H1 (cell line): ENCODE data around the gene TBX21. TPM values are rescaled to one million over a fixed set of nuclear protein-coding genes. Genes with fewer than 3 reads are reported as not detected.

Source experiments
- CTCF ChIA-PET: fragments of 300-600 bp; sonication (Branson Sonifier 250); formaldehyde crosslinking; loops from one replicate; lab custom pipeline; 2021; ENCODE audit not compliant: partially characterized antibody; lab: Charles Lee
- POLR2A ChIA-PET: fragments of 300-600 bp; sonication (Branson Sonifier 250); formaldehyde crosslinking; loops from one replicate; lab custom pipeline; 2021; ENCODE audit warnings: inconsistent platforms; ENCODE audit not compliant: partially characterized antibody; lab: Charles Lee
- DNase-seq, 2 experiments: peaks; one replicate each; pipeline versions ENCODE4 v3.0.0 to v3.0.0-alpha.2; 2010 to 2022; ENCODE audit warnings: low spot score in 2 of 2, low read depth in 1 of 2, mixed read lengths in 1 of 2
- FAIRE-seq: peaks from 2 replicates; lab custom pipeline; 2011; peaks lifted over from hg19 to GRCh38; lab: Jason Lieb, UNC
- H2AFZ ChIP-seq: 2 replicates; pipeline ENCODE4 v1.8.1; 2012; ENCODE audit warnings: low read length, inconsistent platforms
- H2AK5ac ChIP-seq: 2 replicates; pipeline ENCODE4 v1.6.1; 2013; ENCODE audit warnings: low read depth, low read length
- H2BK120ac ChIP-seq: replicated peaks from 2 replicates; pipeline ENCODE3; 2013; ENCODE audit warnings: low read depth, low read length, inconsistent platforms
- H2BK12ac ChIP-seq: 2 replicates; pipeline ENCODE4 v1.6.1; 2013; ENCODE audit warnings: low read depth, low read length
- H2BK15ac ChIP-seq: 2 replicates; pipeline ENCODE4 v1.6.1; 2013; ENCODE audit warnings: low read length
- H2BK20ac ChIP-seq: 2 replicates; pipeline ENCODE4 v1.6.1; 2013; ENCODE audit warnings: low read length
- H2BK5ac ChIP-seq: 2 replicates; pipeline ENCODE4 v1.6.1; 2013; ENCODE audit warnings: low read depth, low read length
- H3K14ac ChIP-seq: 2 replicates; pipeline ENCODE4 v1.6.1; 2013; ENCODE audit warnings: inconsistent platforms; ENCODE audit not compliant: insufficient read length
- H3K18ac ChIP-seq: 2 replicates; pipeline ENCODE4 v1.6.1; 2013; ENCODE audit warnings: low read length; ENCODE audit errors: extremely low read depth
- H3K23ac ChIP-seq: 2 replicates; pipeline ENCODE4 v1.6.1; 2013; ENCODE audit warnings: inconsistent platforms; ENCODE audit not compliant: insufficient read length
- H3K23me2 ChIP-seq: 2 replicates; pipeline ENCODE4 v1.6.1; 2013; ENCODE audit warnings: low read depth, low read length
- H3K27ac ChIP-seq: 2 replicates; pipeline ENCODE4 v1.6.1; 2011; ENCODE audit warnings: low read depth, low read length, inconsistent platforms
- H3K27me3 ChIP-seq, 4 experiments: replicated peaks in 1 of 4; 1 replicate in 1 of 4; 2 replicates in 3 of 4; pipeline versions ENCODE4 v1.6.1 to v1.8.1; 2011 to 2013; ENCODE audit warnings: low read length in 3 of 4, mild to moderate bottlenecking in 3 of 4, inconsistent platforms in 2 of 4, mixed read lengths in 2 of 4, moderate library complexity in 1 of 4; ENCODE audit not compliant: control insufficient read depth in 3 of 4, insufficient read depth in 3 of 4; ENCODE audit errors: extremely low read depth in 1 of 4
- H3K36me3 ChIP-seq, 4 experiments: 2 replicates each; pipeline versions ENCODE4 v1.6.1 to v1.8.1; 2011 to 2013; ENCODE audit warnings: mild to moderate bottlenecking in 4 of 4, low read length in 3 of 4, moderate library complexity in 2 of 4, control low read depth in 1 of 4, inconsistent platforms in 1 of 4; ENCODE audit not compliant: insufficient read depth in 4 of 4, control insufficient read depth in 2 of 4
- H3K4ac ChIP-seq: replicated peaks from 2 replicates; pipeline ENCODE3; 2013; ENCODE audit warnings: low read length, low read depth, mixed read lengths, inconsistent platforms; ENCODE audit not compliant: insufficient read length
- H3K4me1 ChIP-seq, 4 experiments: replicated peaks in 1 of 4; 1 replicate in 1 of 4; 2 replicates in 3 of 4; pipeline versions ENCODE4 v1.6.1 to v1.8.1; 2011 to 2013; ENCODE audit warnings: low read length in 3 of 4, inconsistent platforms in 2 of 4, mixed read lengths in 1 of 4; ENCODE audit not compliant: insufficient read depth in 4 of 4, control insufficient read depth in 3 of 4
- H3K4me2 ChIP-seq, 2 experiments: 2 replicates each; pipeline versions ENCODE4 v1.6.1 to v1.8.1; 2011 to 2013; ENCODE audit warnings: low read depth in 2 of 2, low read length in 2 of 2, control low read depth in 1 of 2, inconsistent platforms in 1 of 2, mild to moderate bottlenecking in 1 of 2; ENCODE audit not compliant: insufficient read depth in 1 of 2
- H3K4me3 ChIP-seq, 4 experiments: fragments of 200-600, 300-600 bp in 1 of 4; sonication (generic), shearing (Covaris generic), sonication (Bioruptor Twin) in 1 of 4; 2 replicates each; pipeline versions ENCODE4 v1.5.1 to v1.8.1; 2011 to 2016; ENCODE audit warnings: low read length in 4 of 4, low read depth in 3 of 4, control low read depth in 2 of 4, inconsistent platforms in 2 of 4, mild to moderate bottlenecking in 2 of 4, mixed read lengths in 1 of 4, moderate library complexity in 1 of 4; ENCODE audit not compliant: insufficient read depth in 2 of 4; ENCODE audit errors: extremely low read depth in 1 of 4
- H3K56ac ChIP-seq: replicated peaks from 2 replicates; pipeline ENCODE3; 2013; ENCODE audit warnings: low read depth, mild to moderate bottlenecking, mixed read lengths, low read length, inconsistent platforms; ENCODE audit not compliant: insufficient read length
- H3K79me1 ChIP-seq: 2 replicates; pipeline ENCODE4 v1.6.1; 2013; ENCODE audit warnings: low read depth, low read length, control low read depth
- H3K79me2 ChIP-seq, 2 experiments: 2 replicates each; pipeline versions ENCODE4 v1.6.1 to v1.8.1; 2012 to 2013; ENCODE audit warnings: low read length in 2 of 2, mild to moderate bottlenecking in 2 of 2, inconsistent platforms in 1 of 2; ENCODE audit not compliant: insufficient read depth in 2 of 2, control insufficient read depth in 1 of 2
- H3K9ac ChIP-seq, 4 experiments: replicated peaks in 1 of 4; 1 replicate in 1 of 4; 2 replicates in 3 of 4; pipeline versions ENCODE4 v1.6.1 to v1.8.1; 2011 to 2013; ENCODE audit warnings: low read depth in 3 of 4, low read length in 3 of 4, control low read depth in 2 of 4, mild to moderate bottlenecking in 2 of 4, moderate library complexity in 2 of 4, inconsistent platforms in 1 of 4; ENCODE audit errors: extremely low read depth in 1 of 4
- H3K9me3 ChIP-seq, 2 experiments: 2 replicates each; pipeline versions ENCODE4 v1.6.1 to v1.8.1; 2012 to 2013; ENCODE audit warnings: mild to moderate bottlenecking in 2 of 2, moderate library complexity in 2 of 2, control low read depth in 1 of 2, inconsistent platforms in 1 of 2, low read depth in 1 of 2, low read length in 1 of 2, mixed read lengths in 1 of 2; ENCODE audit not compliant: insufficient read depth in 2 of 2
- H4K20me1 ChIP-seq, 2 experiments: replicated peaks in 1 of 2; 2 replicates each; pipeline versions ENCODE3 to v1.8.1; 2011 to 2013; ENCODE audit warnings: inconsistent platforms in 2 of 2, low read length in 2 of 2, mild to moderate bottlenecking in 1 of 2; ENCODE audit not compliant: insufficient read depth in 2 of 2, control insufficient read depth in 1 of 2
- H4K5ac ChIP-seq: 2 replicates; pipeline ENCODE4 v1.6.1; 2013; ENCODE audit warnings: low read length, low read depth, mixed read lengths, inconsistent platforms; ENCODE audit not compliant: insufficient read length
- H4K8ac ChIP-seq: 2 replicates; pipeline ENCODE4 v1.8.0; 2013; ENCODE audit warnings: mild to moderate bottlenecking, moderate library complexity, low read length, inconsistent platforms; ENCODE audit not compliant: insufficient read depth; ENCODE audit errors: extremely low read depth
- H4K91ac ChIP-seq: replicated peaks from 2 replicates; pipeline ENCODE3; 2013; ENCODE audit warnings: low read length, mixed read lengths, inconsistent platforms; ENCODE audit not compliant: insufficient read length
- CTCF ChIP-seq, 3 experiments: IDR thresholded peaks; 1 replicate in 2 of 3; 2 replicates in 1 of 3; pipeline versions ENCODE4 v1.5.1 to v1.6.1; 2011; ENCODE audit warnings: low read length in 3 of 3, mild to moderate bottlenecking in 3 of 3, inconsistent platforms in 2 of 3, low read depth in 1 of 3, moderate library complexity in 1 of 3; ENCODE audit not compliant: insufficient read depth in 1 of 3; ENCODE audit errors: control extremely low read depth in 1 of 3
- RAD21 ChIP-seq, 2 experiments: IDR thresholded peaks in 1 of 2; conservative IDR thresholded peaks in 1 of 2; 2 replicates each; pipeline ENCODE4 v1.6.1; 2011; ENCODE audit warnings: low read depth in 2 of 2, low read length in 2 of 2, improper control_type of control experiment in 1 of 2, inconsistent platforms in 1 of 2, mild to moderate bottlenecking in 1 of 2, moderate library complexity in 1 of 2
- RNF2 ChIP-seq: fragments of 200-900, 300-1000 bp; sonication (generic); IDR thresholded peaks from 2 replicates; pipeline ENCODE4 v1.7.1; 2016; ENCODE audit warnings: borderline replicate concordance, low read depth, mild to moderate bottlenecking, antibody characterized with exemption, low read length; ENCODE audit not compliant: poor library complexity, severe bottlenecking; ENCODE audit errors: missing control alignments
- WGBS, 2 experiments: shearing (Covaris generic) in 1 of 2; methylation state at CpG; one replicate each; pipeline versions ENCODE4 v1.1.6 to v1.1.7; 2013 to 2015; ENCODE audit warnings: low lambda C conversion rate in 2 of 2, mixed read lengths in 2 of 2, inconsistent platforms in 1 of 2, low coverage in 1 of 2, missing lambda C conversion rate in 1 of 2; ENCODE audit not compliant: insufficient replicate concordance in 2 of 2, insufficient coverage in 1 of 2, insufficient read length in 1 of 2; ENCODE audit errors: extremely low coverage in 1 of 2, missing lambda C conversion rate in 1 of 2; 5-methylcytosine and 5-hydroxymethylcytosine counted together
- polyA plus RNA-seq, 7 experiments: library from polyadenylated mRNA; depleted of rRNA in 3 of 7; stranded (reverse) in 5 of 7; unstranded in 2 of 7; fragments of >200 nt in 5 of 7; fragments of 200-250 nt in 2 of 7; gene quantifications; 1 replicate in 5 of 7; 2 replicates in 1 of 7; 4 replicates in 1 of 7; pipeline versions ENCODE4 v1.2.1 to v1.2.3, GENCODE V29; 2011 to 2013; ENCODE audit warnings: missing spikeins in 2 of 7, mixed read lengths in 2 of 7
- total RNA-seq: library from RNA; stranded (reverse); fragmentation: NEBNext Ultra II Directional; extraction: Animal tissue kit (Norgen Biotek cat#: 25700); gene quantifications from 2 replicates; pipeline ENCODE4 v1.2.1, GENCODE V29; 2021

The TBX21 gene
- total and polyA plus RNA-seq, 2 of the 8 experiments (the other 6 are each of a cell fraction or from before 2014, with no cell fraction given): not detected

GRCh38 chr17:47745037-47745380, 12.0 kb downstream of the TBX21 start:
- Histone ChIP-seq H3K27ac (no peak overlapping the region), H3K4me3 (no peak overlapping the region), H3K79me2 (no peaks in the 10 kb centered on the region), H2BK15ac (no peak overlapping the region), H3K23me2 (no peaks in the 10 kb centered on the region), H2BK12ac (no peak overlapping the region), H3K27me3 (0 out of 7 replicates have a peak, but pooled peaks cover 0 to 2% (median 0%) of the 10 kb centered on the region in 4 experiments), H3K36me3 (no peaks in the 10 kb centered on the region), H2BK120ac (no peak overlapping the region), H2AK5ac (no peak overlapping the region), H3K18ac (no peak overlapping the region), H3K56ac (no peak overlapping the region), H3K79me1 (no peaks in the 10 kb centered on the region), H3K9me3 (no peaks in the 10 kb centered on the region), H3K4ac (no peak overlapping the region), H2BK20ac (no peak overlapping the region), H3K9ac (no peak overlapping the region)
- ChIA-PET POLR2A (interaction anchor here (0.6 to 1.4 kb wide), 3 partner anchors 36 to 401 kb away, joined by 3 read pairs; no protein-coding TSS in a partner anchor), CTCF (interaction anchor here (0.7 to 24.7 kb wide), 12 partner anchors 9 to 103 kb away, joined by 3 to 441 read pairs (median 5); partner anchors contain the start of gene TBKBP1)
- peak; percentile 3 to 21 (median 20); a peak in 2 of 4 replicates for TF ChIP-seq CTCF (IDR thresholded peaks at IDR 0.05; ENCODE audit: control extremely low read depth in 1 of 3, insufficient read depth in 1 of 3, low read depth in 1 of 3, low read length in 3 of 3)
- peak; percentile 17 to 44; a peak in 3 of 4 replicates for TF ChIP-seq RAD21 (IDR thresholded peaks at IDR 0.05 in 1 of 2, conservative IDR thresholded peaks at IDR 0.05 in 1 of 2; ENCODE audit: low read depth in 2 of 2, low read length in 2 of 2)
- TF ChIP-seq RNF2: no peak
- TF ChIP-seq, all 59 proteins: peak for 2
- no peak overlapping the region for H2AFZ ChIP-seq
- no peak overlapping the region for H3K14ac ChIP-seq
- H4K20me1 ChIP-seq: peaks cover 0 to 5% of the 10 kb centered on the region in 2 experiments
- WGBS, 2 experiments: 76% methylated on average over 7 of the region's 10 CpGs; no CpG with 5 or more reads in 1 of the 2 experiments
- no peak overlapping the region for H4K91ac ChIP-seq
- no peak overlapping the region for H3K4me2 ChIP-seq
- H3K23ac ChIP-seq: no peak overlapping the region
- peaks cover 0 to 5% (median 2%) of the 10 kb centered on the region in 4 experiments; a peak in 2 of 7 replicates for H3K4me1 ChIP-seq
- DNase-seq: no peak
- no peak for FAIRE-seq
- H4K8ac ChIP-seq: no peak overlapping the region
- no peak overlapping the region for H2BK5ac ChIP-seq
- no peak overlapping the region for H4K5ac ChIP-seq
